Measurements from ENCODE around the gene KLHL40. TPM values are rescaled to one million over a fixed set of nuclear protein-coding genes. Genes with fewer than 3 reads are reported as not detected.
A peak's percentile ranks its signal among the peaks of the same experiment; 100 is the strongest.

Gene KLHL40
- total and polyA plus RNA-seq, 9 of the 15 experiments (the other 6 are each of a cell fraction or from before 2014, with no cell fraction given): not detected

DNA sequence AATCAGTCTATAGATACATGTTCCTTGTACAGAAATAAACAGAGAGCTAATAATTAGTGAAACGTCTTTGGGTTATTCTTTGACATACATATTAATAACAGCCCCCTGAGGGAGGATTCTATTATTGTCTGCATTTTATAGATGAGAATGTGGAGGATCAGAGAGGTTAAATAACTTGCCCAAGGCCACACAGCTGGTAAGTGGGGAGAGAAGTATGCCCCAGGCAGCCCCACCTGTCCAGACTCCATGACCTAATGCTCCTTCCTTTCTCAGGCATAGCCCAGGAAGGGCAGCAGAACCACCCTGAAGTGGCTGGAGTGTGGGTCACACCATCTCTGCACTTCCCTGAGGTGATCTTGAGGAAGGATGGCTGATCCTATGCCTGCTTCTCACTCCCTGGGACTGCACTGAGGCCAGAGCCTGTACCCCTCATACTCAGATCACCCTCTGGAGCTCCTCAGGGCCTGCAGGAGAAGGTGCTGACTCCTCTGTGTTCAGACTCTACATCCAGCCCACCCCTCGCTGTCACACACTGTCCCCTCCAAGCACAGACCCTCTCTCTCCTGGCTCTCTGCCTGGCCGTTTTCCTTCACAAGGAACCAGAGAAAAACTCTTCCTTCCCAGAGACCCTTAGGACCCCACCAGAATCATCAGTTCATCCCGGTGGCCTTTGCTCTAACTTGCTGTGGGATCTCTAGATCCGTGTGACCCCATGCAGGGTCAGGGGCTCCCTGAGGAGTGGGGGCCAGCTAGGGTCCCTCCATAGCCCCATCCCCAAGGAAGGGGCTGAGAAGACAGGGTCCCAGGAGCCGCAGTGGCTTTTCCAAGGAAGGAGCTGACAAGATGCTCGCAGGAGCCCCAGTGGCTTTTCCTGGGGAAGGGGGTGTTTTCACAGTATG is 21.6 kb downstream of the KLHL40 start:
- peaks cover 5% of the 10 kb centered on the region for H3K9me1 ChIP-seq (ENCODE audit: control insufficient read depth, insufficient read depth, low read length)
- H3K4me2 ChIP-seq (ENCODE audit: insufficient read depth, low read length): no peak overlapping the region
- H3K79me2 ChIP-seq (ENCODE audit: control insufficient read depth, insufficient read depth, low read length): no peaks in the 10 kb centered on the region
- POLR2A ChIA-PET: interaction anchor here (0.6 to 0.8 kb wide), 3 partner anchors 11 to 557 kb away, joined by 3 to 4 read pairs (median 3); partner anchors contain the start of gene KLHL40
- 2% methylated on average over 7 of the region's 7 CpGs for WGBS (ENCODE audit: insufficient coverage, low coverage, missing lambda C conversion rate)
- H3K9ac ChIP-seq (ENCODE audit: insufficient read depth in 1 of 2, low read depth in 2 of 2, low read length in 2 of 2): no peak overlapping the region
- H3K27me3 ChIP-seq (ENCODE audit: control insufficient read depth in 2 of 2, insufficient read depth in 2 of 2, low read length in 2 of 2): peaks cover 24 to 56% of the 10 kb centered on the region in 2 experiments; a peak in 4 of 5 replicates
- BruUV-seq (replicated peaks): no TSS peak
- H3K27ac ChIP-seq (ENCODE audit: extremely low read depth, low read depth, low read length): no peak overlapping the region
- CTCF ChIA-PET (ENCODE audit: low intra/inter-chr PET ratio): no interaction called here
- no peak overlapping the region for H3K4me3 ChIP-seq
- peak; percentile 59 for TF ChIP-seq ZFP36 (IDR thresholded peaks at IDR 0.05; ENCODE audit: low read depth, low read length, partially characterized antibody)
- TF ChIP-seq ZNF561 (CRISPR knock-in tag; conservative IDR thresholded peaks at IDR 0.05): no peak
- TF ChIP-seq, protein P1, sequence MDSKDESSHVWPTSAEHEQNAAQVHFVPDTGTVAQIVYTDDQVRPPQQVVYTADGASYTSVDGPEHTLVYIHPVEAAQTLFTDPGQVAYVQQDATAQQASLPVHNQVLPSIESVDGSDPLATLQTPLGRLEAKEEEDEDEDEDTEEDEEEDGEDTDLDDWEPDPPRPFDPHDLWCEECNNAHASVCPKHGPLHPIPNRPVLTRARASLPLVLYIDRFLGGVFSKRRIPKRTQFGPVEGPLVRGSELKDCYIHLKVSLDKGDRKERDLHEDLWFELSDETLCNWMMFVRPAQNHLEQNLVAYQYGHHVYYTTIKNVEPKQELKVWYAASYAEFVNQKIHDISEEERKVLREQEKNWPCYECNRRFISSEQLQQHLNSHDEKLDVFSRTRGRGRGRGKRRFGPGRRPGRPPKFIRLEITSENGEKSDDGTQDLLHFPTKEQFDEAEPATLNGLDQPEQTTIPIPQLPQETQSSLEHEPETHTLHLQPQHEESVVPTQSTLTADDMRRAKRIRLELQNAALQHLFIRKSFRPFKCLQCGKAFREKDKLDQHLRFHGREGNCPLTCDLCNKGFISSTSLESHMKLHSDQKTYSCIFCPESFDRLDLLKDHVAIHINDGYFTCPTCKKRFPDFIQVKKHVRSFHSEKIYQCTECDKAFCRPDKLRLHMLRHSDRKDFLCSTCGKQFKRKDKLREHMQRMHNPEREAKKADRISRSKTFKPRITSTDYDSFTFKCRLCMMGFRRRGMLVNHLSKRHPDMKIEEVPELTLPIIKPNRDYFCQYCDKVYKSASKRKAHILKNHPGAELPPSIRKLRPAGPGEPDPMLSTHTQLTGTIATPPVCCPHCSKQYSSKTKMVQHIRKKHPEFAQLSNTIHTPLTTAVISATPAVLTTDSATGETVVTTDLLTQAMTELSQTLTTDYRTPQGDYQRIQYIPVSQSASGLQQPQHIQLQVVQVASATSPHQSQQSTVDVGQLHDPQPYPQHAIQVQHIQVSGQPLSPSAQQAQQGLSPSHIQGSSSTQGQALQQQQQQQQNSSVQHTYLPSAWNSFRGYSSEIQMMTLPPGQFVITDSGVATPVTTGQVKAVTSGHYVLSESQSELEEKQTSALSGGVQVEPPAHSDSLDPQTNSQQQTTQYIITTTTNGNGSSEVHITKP (IDR thresholded peaks at IDR 0.05; ENCODE audit: partially characterized antibody): peak; percentile 62
- no peak for FAIRE-seq
- no peak for ATAC-seq
- DNase-seq (ENCODE audit: extremely low read depth in 1 of 4, low spot score in 3 of 4): no peak
- peaks cover 0 to 11% of the 10 kb centered on the region in 2 experiments; a peak in 1 of 5 replicates for H3K4me1 ChIP-seq (replicated peaks in 1 of 2; ENCODE audit: control insufficient read depth in 2 of 2, insufficient read depth in 2 of 2, low read length in 2 of 2)
- no peaks in the 10 kb centered on the region for H3K9me3 ChIP-seq (replicated peaks; ENCODE audit: control insufficient read depth, insufficient read depth, low read depth, low read length)
- intact Hi-C loops (cut with micrococcal nuclease) (no loop called here), in situ Hi-C loops (cut with MboI) (no loop called here)
- H3K36me3 ChIP-seq (ENCODE audit: control insufficient read depth, insufficient read depth, low read length): no peaks in the 10 kb centered on the region
- peaks cover 12% of the 10 kb centered on the region; the same call in 1 of the 2 replicates for H4K20me1 ChIP-seq (replicated peaks; ENCODE audit: control insufficient read depth, insufficient read depth, low read length)
- H2AFZ ChIP-seq (ENCODE audit: low read depth, low read length): no peak overlapping the region
